Parathyroid adenoma (tissue), 2 donors: Measurements from ENCODE around the gene PARK7.

Source experiments
- H2AFZ ChIP-seq: fragments of 300-600 bp; sonication (generic); one replicate; pipeline ENCODE4 v1.7.0; 2017; ENCODE audit warnings: antibody characterized with exemption, mild to moderate bottlenecking
- H3K27ac ChIP-seq: fragments of 300-600 bp; sonication (generic); one replicate; pipeline ENCODE4 v1.7.0; 2017
- H3K27me3 ChIP-seq: fragments of 300-600 bp; sonication (generic); one replicate; pipeline ENCODE4 v1.7.0; 2017; ENCODE audit warnings: low read length; ENCODE audit not compliant: control insufficient read depth, insufficient read depth
- H3K36me3 ChIP-seq: fragments of 300-600 bp; sonication (generic); one replicate; pipeline ENCODE4 v1.7.0; 2017; ENCODE audit warnings: low read length; ENCODE audit not compliant: control insufficient read depth, insufficient read depth
- H3K4me1 ChIP-seq: fragments of 300-600 bp; sonication (generic); one replicate; pipeline ENCODE4 v1.7.0; 2017; ENCODE audit warnings: control low read depth
- H3K4me2 ChIP-seq: fragments of 300-600 bp; sonication (generic); one replicate; pipeline ENCODE4 v1.7.0; 2017; ENCODE audit warnings: low read length
- H3K4me3 ChIP-seq: fragments of 300-600 bp; sonication (generic); one replicate; pipeline ENCODE4 v1.7.0; 2017; ENCODE audit warnings: low read depth, low read length
- H3K79me2 ChIP-seq: fragments of 300-600 bp; sonication (generic); one replicate; pipeline ENCODE4 v1.7.0; 2017; ENCODE audit warnings: control low read depth
- H3K9ac ChIP-seq: fragments of 300-600 bp; sonication (generic); one replicate; pipeline ENCODE4 v1.7.0; 2017; ENCODE audit warnings: mild to moderate bottlenecking
- H3K9me3 ChIP-seq: fragments of 300-600 bp; sonication (generic); one replicate; pipeline ENCODE4 v1.7.0; 2017; ENCODE audit warnings: low read length; ENCODE audit not compliant: control insufficient read depth
- TF ChIP-seq, protein P1 (sequence below): fragments of 300-600 bp; sonication (generic); IDR thresholded peaks from one replicate; pipeline ENCODE4 v1.7.0; 2017; ENCODE audit warnings: antibody characterized with exemption, mild to moderate bottlenecking
- donor health status: primary hyperparathyroidism.

Gene PARK7

DNA sequence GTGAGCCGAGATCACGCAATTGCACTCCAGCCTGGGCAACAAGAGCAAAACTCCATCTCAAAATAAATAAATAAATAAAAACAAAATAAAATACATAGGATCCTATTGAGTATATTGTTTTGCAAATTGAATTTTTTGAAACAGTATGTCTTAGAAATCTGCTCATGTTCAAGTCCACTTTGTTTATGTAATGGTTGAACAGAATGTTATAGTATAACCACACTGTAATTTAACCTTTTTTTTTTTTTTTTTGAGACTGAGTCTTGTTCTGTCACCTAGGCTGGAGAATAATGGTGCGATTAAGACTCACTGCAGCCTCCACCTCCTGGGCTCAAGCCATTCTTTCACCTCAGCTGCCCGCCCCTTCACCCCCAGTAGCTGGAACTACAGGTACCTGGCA, 31.4 kb downstream of the PARK7 start:
- Histone ChIP-seq H3K4me3 (no peak overlapping the region), H3K79me2 (no peaks in the 10 kb centered on the region), H3K27ac (no peak overlapping the region), H3K4me1 (no peaks in the 10 kb centered on the region), H2AFZ (no peak overlapping the region), H3K9me3 (no peaks in the 10 kb centered on the region), H3K4me2 (no peak overlapping the region), H3K27me3 (no peaks in the 10 kb centered on the region), H3K36me3 (no peaks in the 10 kb centered on the region), H3K9ac (no peak overlapping the region)
- TF ChIP-seq, protein P1, sequence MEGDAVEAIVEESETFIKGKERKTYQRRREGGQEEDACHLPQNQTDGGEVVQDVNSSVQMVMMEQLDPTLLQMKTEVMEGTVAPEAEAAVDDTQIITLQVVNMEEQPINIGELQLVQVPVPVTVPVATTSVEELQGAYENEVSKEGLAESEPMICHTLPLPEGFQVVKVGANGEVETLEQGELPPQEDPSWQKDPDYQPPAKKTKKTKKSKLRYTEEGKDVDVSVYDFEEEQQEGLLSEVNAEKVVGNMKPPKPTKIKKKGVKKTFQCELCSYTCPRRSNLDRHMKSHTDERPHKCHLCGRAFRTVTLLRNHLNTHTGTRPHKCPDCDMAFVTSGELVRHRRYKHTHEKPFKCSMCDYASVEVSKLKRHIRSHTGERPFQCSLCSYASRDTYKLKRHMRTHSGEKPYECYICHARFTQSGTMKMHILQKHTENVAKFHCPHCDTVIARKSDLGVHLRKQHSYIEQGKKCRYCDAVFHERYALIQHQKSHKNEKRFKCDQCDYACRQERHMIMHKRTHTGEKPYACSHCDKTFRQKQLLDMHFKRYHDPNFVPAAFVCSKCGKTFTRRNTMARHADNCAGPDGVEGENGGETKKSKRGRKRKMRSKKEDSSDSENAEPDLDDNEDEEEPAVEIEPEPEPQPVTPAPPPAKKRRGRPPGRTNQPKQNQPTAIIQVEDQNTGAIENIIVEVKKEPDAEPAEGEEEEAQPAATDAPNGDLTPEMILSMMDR, result no peak

DNA sequence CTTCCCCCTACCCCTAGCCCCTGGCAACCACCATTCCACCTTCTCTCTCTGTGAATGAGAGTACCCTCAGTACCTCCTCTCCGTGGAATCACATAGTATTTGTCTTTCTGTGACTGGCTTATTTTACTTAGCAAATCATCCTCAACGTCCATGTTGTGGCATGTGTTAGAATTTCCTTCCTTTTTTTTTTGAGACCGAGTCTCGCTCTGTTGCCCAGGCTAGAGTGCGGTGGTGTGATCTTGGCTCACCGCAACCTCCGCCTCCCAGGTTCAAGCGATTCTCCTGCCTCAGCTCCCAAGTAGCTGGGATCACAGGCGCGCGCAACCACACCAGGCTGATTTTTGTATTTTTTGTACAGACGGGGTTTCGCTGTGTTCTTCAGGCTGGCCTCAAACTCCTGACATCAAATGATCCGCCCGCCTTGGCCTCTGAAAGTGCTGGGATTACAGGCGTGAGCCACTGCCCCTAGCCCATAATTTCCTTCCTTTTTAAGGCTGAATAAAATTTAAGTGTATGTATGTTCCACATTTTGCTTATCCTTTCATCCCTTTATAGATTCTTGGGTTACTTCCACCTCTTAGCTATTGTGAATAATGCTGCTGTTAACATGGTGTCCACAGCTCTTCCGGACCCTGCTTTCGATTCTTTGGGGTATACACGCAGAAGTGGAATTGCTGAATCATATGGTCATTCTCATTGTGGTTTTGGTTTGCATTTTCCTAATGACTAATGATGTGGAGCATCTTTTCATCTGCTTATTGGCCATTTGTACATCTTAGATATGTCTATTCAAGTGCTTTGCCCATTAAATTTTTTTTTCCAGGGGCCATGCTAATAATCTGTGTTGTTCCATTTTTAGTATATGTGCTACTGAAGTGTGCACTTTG, 32.3 kb downstream of the PARK7 start:
- Histone ChIP-seq H3K9ac (no peak overlapping the region), H3K27ac (no peak overlapping the region), H3K36me3 (no peaks in the 10 kb centered on the region), H3K4me2 (no peak overlapping the region), H3K27me3 (no peaks in the 10 kb centered on the region), H2AFZ (no peak overlapping the region), H3K4me1 (no peaks in the 10 kb centered on the region), H3K79me2 (no peaks in the 10 kb centered on the region), H3K4me3 (no peak overlapping the region), H3K9me3 (no peaks in the 10 kb centered on the region)
- TF ChIP-seq, protein P1, result no peak

DNA sequence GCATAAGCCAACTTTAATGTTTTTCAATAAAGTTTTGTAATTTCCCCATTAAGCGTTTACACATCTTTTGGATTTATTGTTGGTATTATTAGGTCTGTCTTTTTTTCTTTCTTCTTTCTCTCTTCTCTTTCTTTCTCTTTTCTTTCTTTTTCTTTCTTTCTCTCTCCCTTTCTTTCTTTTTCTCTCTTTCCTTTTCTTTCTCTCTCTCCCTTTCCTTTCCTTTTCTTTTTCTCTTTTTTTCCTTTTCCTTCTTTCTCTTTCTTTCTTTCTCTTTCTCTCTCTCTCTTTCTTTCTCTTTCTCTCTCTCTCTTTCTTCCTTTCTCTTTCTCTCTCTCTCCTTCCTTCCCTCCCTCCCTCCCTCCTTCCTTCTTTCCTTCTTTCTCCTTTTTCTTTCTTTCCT, 33.3 kb downstream of the PARK7 start:
- Histone ChIP-seq H3K9ac (no peak overlapping the region), H3K79me2 (no peaks in the 10 kb centered on the region), H3K27ac (no peak overlapping the region), H3K4me3 (no peak overlapping the region), H2AFZ (no peak overlapping the region), H3K27me3 (no peaks in the 10 kb centered on the region), H3K4me1 (no peaks in the 10 kb centered on the region), H3K9me3 (no peaks in the 10 kb centered on the region), H3K4me2 (no peak overlapping the region), H3K36me3 (no peaks in the 10 kb centered on the region)
- TF ChIP-seq, protein P1, result no peak

DNA sequence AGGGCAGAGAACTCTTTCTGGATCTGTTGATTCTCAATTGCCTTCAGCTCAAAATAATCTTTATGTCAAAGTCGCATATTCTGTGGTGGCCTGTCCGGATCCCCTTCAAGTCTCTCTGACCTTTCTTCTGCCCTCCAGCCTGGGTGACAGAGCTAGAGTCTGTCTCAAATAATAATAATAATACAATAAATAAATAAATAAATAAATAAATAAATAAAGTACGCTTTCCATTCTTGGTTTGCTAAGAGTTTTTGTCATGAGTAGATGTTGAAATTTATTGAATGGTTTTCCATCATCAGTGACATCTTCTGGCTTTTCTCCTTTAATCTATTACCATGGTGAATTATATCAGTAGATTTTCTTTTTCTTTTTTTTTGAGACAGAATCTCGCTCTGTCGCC, 33.9 kb downstream of the PARK7 start:
- H3K4me3 ChIP-seq, result no peak overlapping the region
- no peaks in the 10 kb centered on the region for H3K36me3 ChIP-seq
- no peaks in the 10 kb centered on the region for H3K27me3 ChIP-seq
- H3K4me1 ChIP-seq, result no peaks in the 10 kb centered on the region
- no peak overlapping the region for H3K27ac ChIP-seq
- H3K4me2 ChIP-seq, result no peak overlapping the region
- H3K9me3 ChIP-seq, result no peaks in the 10 kb centered on the region
- H3K79me2 ChIP-seq, result no peaks in the 10 kb centered on the region
- no peak overlapping the region for H3K9ac ChIP-seq
- no peak overlapping the region for H2AFZ ChIP-seq
- TF ChIP-seq, protein P1, result no peak
